ENCODE measurements around the gene ZFAND4. TPM values are rescaled to one million over a fixed set of nuclear protein-coding genes. Genes with fewer than 3 reads are reported as not detected.

ZFAND4 gene
- total and polyA plus RNA-seq, 10 of the 15 experiments (the other 5 are each of a cell fraction or from before 2014, with no cell fraction given) = 4.7 to 20.8 (median 12.8) TPM

DNA sequence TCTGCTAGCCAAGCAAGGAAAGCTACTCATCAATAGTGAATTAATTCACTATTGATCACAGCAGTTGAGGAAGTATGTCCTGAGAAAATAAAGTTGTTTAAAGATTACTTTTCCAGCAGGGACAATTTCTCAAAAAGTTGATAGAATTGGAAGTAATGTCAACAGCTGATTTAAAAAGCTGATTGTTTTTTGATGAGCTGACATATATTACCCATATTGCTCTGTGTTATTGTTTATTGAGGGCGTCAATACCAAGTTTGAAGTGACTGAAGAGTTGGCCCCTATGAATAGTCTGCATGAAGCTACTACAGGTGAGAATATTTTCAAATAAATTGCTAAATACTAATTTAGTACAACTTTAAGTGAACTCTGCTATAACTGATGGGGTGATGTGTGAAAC, 28.0 kb downstream of the ZFAND4 start:
- in situ Hi-C loops (cut with MboI) (no loop called here), intact Hi-C loops (cut with micrococcal nuclease; ENCODE audit: unreplicated experiment) (no loop called here)
- ChIA-PET POLR2A (no interaction called here), SMC1A (ENCODE audit: uncharacterized antibody, unreplicated experiment) (interaction anchor here (0.7 to 1.8 kb wide), 7 partner anchors 10 to 334 kb away, joined by 3 to 5 read pairs (median 3); no protein-coding TSS in a partner anchor), RAD21 (ENCODE audit: unreplicated experiment) (no interaction called here), CTCF (interaction anchor here (1.4 kb wide), 1 partner anchor 19 kb away, joined by 5 read pairs; no protein-coding TSS in a partner anchor)
- Histone ChIP-seq H4K20me1 (ENCODE audit: control insufficient read depth, insufficient read depth) (no peaks in the 10 kb centered on the region), H2AFZ (ENCODE audit: control insufficient read depth, low read depth, low read length) (no peak overlapping the region), H3K4me3 (no peak overlapping the region), H3K4me2 (ENCODE audit: control insufficient read depth, insufficient read depth) (no peak overlapping the region), H3K27me3 (replicated peaks in 1 of 2; ENCODE audit: control insufficient read depth in 2 of 2, insufficient read depth in 2 of 2, low read length in 1 of 2) (no peaks in the 10 kb centered on the region), H3K36me3 (ENCODE audit: control insufficient read depth in 2 of 2, insufficient read depth in 2 of 2, low read length in 1 of 2) (peaks cover 0 to 11% of the 10 kb centered on the region in 2 experiments; a peak in 2 of 4 replicates), H3K79me2 (ENCODE audit: control insufficient read depth, insufficient read depth, low read length) (no peaks in the 10 kb centered on the region), H3K9ac (ENCODE audit: control insufficient read depth, insufficient read depth, low read length) (no peak overlapping the region), H3K9me3 (replicated peaks; ENCODE audit: control insufficient read depth, insufficient read depth, low read length) (no peaks in the 10 kb centered on the region), H3K27ac (ENCODE audit: control insufficient read depth, insufficient read depth) (no peak overlapping the region), H3K4me1 (ENCODE audit: control insufficient read depth, insufficient read depth, low read length) (no peaks in the 10 kb centered on the region)
- TF ChIP-seq, protein P1, sequence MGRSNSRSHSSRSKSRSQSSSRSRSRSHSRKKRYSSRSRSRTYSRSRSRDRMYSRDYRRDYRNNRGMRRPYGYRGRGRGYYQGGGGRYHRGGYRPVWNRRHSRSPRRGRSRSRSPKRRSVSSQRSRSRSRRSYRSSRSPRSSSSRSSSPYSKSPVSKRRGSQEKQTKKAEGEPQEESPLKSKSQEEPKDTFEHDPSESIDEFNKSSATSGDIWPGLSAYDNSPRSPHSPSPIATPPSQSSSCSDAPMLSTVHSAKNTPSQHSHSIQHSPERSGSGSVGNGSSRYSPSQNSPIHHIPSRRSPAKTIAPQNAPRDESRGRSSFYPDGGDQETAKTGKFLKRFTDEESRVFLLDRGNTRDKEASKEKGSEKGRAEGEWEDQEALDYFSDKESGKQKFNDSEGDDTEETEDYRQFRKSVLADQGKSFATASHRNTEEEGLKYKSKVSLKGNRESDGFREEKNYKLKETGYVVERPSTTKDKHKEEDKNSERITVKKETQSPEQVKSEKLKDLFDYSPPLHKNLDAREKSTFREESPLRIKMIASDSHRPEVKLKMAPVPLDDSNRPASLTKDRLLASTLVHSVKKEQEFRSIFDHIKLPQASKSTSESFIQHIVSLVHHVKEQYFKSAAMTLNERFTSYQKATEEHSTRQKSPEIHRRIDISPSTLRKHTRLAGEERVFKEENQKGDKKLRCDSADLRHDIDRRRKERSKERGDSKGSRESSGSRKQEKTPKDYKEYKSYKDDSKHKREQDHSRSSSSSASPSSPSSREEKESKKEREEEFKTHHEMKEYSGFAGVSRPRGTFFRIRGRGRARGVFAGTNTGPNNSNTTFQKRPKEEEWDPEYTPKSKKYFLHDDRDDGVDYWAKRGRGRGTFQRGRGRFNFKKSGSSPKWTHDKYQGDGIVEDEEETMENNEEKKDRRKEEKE (IDR thresholded peaks at IDR 0.05) = no peak
- TF ChIP-seq, protein P2, sequence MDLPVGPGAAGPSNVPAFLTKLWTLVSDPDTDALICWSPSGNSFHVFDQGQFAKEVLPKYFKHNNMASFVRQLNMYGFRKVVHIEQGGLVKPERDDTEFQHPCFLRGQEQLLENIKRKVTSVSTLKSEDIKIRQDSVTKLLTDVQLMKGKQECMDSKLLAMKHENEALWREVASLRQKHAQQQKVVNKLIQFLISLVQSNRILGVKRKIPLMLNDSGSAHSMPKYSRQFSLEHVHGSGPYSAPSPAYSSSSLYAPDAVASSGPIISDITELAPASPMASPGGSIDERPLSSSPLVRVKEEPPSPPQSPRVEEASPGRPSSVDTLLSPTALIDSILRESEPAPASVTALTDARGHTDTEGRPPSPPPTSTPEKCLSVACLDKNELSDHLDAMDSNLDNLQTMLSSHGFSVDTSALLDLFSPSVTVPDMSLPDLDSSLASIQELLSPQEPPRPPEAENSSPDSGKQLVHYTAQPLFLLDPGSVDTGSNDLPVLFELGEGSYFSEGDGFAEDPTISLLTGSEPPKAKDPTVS (IDR thresholded peaks at IDR 0.05; ENCODE audit: low read depth, low read length) = no peak
- no peak for TF ChIP-seq ZNF384 (IDR thresholded peaks at IDR 0.05; ENCODE audit: borderline replicate concordance, low read depth, low read length)
- TF ChIP-seq, protein P3, sequence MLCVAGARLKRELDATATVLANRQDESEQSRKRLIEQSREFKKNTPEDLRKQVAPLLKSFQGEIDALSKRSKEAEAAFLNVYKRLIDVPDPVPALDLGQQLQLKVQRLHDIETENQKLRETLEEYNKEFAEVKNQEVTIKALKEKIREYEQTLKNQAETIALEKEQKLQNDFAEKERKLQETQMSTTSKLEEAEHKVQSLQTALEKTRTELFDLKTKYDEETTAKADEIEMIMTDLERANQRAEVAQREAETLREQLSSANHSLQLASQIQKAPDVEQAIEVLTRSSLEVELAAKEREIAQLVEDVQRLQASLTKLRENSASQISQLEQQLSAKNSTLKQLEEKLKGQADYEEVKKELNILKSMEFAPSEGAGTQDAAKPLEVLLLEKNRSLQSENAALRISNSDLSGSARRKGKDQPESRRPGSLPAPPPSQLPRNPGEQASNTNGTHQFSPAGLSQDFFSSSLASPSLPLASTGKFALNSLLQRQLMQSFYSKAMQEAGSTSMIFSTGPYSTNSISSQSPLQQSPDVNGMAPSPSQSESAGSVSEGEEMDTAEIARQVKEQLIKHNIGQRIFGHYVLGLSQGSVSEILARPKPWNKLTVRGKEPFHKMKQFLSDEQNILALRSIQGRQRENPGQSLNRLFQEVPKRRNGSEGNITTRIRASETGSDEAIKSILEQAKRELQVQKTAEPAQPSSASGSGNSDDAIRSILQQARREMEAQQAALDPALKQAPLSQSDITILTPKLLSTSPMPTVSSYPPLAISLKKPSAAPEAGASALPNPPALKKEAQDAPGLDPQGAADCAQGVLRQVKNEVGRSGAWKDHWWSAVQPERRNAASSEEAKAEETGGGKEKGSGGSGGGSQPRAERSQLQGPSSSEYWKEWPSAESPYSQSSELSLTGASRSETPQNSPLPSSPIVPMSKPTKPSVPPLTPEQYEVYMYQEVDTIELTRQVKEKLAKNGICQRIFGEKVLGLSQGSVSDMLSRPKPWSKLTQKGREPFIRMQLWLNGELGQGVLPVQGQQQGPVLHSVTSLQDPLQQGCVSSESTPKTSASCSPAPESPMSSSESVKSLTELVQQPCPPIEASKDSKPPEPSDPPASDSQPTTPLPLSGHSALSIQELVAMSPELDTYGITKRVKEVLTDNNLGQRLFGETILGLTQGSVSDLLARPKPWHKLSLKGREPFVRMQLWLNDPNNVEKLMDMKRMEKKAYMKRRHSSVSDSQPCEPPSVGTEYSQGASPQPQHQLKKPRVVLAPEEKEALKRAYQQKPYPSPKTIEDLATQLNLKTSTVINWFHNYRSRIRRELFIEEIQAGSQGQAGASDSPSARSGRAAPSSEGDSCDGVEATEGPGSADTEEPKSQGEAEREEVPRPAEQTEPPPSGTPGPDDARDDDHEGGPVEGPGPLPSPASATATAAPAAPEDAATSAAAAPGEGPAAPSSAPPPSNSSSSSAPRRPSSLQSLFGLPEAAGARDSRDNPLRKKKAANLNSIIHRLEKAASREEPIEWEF (IDR thresholded peaks at IDR 0.05; ENCODE audit: insufficient replicate concordance, low read depth, low read length) = no peak
- no peak for TF ChIP-seq HDAC6 (IDR thresholded peaks at IDR 0.05; ENCODE audit: unreplicated experiment)
- TF ChIP-seq BMI1 (IDR thresholded peaks at IDR 0.05; ENCODE audit: borderline replicate concordance) = no peak
- no peak for TF ChIP-seq WRNIP1 (IDR thresholded peaks at IDR 0.05; ENCODE audit: borderline replicate concordance, low read depth, low read length)
- TF ChIP-seq, protein P4, sequence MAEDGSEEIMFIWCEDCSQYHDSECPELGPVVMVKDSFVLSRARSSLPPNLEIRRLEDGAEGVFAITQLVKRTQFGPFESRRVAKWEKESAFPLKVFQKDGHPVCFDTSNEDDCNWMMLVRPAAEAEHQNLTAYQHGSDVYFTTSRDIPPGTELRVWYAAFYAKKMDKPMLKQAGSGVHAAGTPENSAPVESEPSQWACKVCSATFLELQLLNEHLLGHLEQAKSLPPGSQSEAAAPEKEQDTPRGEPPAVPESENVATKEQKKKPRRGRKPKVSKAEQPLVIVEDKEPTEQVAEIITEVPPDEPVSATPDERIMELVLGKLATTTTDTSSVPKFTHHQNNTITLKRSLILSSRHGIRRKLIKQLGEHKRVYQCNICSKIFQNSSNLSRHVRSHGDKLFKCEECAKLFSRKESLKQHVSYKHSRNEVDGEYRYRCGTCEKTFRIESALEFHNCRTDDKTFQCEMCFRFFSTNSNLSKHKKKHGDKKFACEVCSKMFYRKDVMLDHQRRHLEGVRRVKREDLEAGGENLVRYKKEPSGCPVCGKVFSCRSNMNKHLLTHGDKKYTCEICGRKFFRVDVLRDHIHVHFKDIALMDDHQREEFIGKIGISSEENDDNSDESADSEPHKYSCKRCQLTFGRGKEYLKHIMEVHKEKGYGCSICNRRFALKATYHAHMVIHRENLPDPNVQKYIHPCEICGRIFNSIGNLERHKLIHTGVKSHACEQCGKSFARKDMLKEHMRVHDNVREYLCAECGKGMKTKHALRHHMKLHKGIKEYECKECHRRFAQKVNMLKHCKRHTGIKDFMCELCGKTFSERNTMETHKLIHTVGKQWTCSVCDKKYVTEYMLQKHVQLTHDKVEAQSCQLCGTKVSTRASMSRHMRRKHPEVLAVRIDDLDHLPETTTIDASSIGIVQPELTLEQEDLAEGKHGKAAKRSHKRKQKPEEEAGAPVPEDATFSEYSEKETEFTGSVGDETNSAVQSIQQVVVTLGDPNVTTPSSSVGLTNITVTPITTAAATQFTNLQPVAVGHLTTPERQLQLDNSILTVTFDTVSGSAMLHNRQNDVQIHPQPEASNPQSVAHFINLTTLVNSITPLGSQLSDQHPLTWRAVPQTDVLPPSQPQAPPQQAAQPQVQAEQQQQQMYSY (CRISPR knock-in tag; IDR thresholded peaks at IDR 0.05) = no peak
- no peak for TF ChIP-seq EED (IDR thresholded peaks at IDR 0.05; ENCODE audit: low read depth)
- TF ChIP-seq NBN (IDR thresholded peaks at IDR 0.05) = no peak
- no peak for TF ChIP-seq TARDBP (IDR thresholded peaks at IDR 0.05; ENCODE audit: borderline replicate concordance)
- no peak for FAIRE-seq
- no peak for DNase-seq (ENCODE audit: low read depth, low spot score)
- WGBS (ENCODE audit: insufficient coverage, insufficient replicate concordance, low lambda C conversion rate, missing lambda C conversion rate) = 100% methylated on average over 1 of the region's 1 CpG
- no TSS peak for BruUV-seq (replicated peaks)
- ATAC-seq = no peak
